ENCODE measurements around the gene MAPK6.
A peak's percentile ranks its signal among the peaks of the same experiment; 100 is the strongest.

- TF ChIP-seq CTCF (IDR thresholded peaks at IDR 0.05) = no peak
- TF ChIP-seq POLR2A (IDR thresholded peaks at IDR 0.05) = peak in 1 of 2 donors; percentile 36
Measured at GRCh38 chr15:52019394-52020220, 588 bp downstream of the MAPK6 start.

Measured in lower leg skin (tissue), 3 donors.